Choroid plexus epithelial cell (primary cell): Measurements from ENCODE around the gene PMS2.
"Not testable (repeated sequence)": the region's sequence is repeated elsewhere in the genome, so short reads cannot be mapped to it uniquely, and the experiment has no call there.

Experiments
- DNase-seq: peaks from one replicate; pipeline ENCODE4 v3.0.0-alpha.2; 2010; ENCODE audit warnings: low read depth
- H3K4me3 ChIP-seq: 2 replicates; pipeline ENCODE4 v1.5.1; 2011; ENCODE audit warnings: low read depth, mild to moderate bottlenecking, control low read depth, low read length, moderate library complexity
- TF ChIP-seq, protein P1 (sequence below): conservative IDR thresholded peaks from 2 replicates; pipeline ENCODE4 v1.5.1; 2011; ENCODE audit warnings: low read depth, mild to moderate bottlenecking, control low read depth, inconsistent platforms, low read length, moderate library complexity

The PMS2 gene

GRCh38 chr7:6012355-6013104, 3.7 kb upstream of the PMS2 start:
- no peak overlapping the region for H3K4me3 ChIP-seq
- TF ChIP-seq, protein P1, sequence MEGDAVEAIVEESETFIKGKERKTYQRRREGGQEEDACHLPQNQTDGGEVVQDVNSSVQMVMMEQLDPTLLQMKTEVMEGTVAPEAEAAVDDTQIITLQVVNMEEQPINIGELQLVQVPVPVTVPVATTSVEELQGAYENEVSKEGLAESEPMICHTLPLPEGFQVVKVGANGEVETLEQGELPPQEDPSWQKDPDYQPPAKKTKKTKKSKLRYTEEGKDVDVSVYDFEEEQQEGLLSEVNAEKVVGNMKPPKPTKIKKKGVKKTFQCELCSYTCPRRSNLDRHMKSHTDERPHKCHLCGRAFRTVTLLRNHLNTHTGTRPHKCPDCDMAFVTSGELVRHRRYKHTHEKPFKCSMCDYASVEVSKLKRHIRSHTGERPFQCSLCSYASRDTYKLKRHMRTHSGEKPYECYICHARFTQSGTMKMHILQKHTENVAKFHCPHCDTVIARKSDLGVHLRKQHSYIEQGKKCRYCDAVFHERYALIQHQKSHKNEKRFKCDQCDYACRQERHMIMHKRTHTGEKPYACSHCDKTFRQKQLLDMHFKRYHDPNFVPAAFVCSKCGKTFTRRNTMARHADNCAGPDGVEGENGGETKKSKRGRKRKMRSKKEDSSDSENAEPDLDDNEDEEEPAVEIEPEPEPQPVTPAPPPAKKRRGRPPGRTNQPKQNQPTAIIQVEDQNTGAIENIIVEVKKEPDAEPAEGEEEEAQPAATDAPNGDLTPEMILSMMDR = no peak
- DNase-seq = peak; percentile 37

DNA sequence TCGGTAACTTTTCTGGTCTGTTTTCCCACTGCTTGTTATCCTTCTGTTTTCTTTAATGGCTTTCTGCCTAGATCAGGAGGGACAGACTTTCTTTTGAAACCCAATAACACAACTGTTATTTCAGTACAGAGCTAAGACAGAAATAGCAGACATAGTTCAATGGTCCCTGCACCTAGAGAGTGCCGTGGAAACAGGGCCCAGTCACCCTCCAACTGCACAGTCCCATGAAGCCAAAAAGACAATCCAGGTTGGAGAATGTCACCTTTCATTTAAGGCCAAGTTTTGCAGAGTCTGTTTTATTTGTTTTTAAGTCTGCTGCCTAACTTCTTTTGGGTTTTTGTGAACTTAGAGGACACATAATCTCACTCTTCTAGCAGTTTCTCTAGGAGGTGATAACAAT, 2.7 kb upstream of the PMS2 start:
- TF ChIP-seq, protein P1 = no peak
- no peak overlapping the region for H3K4me3 ChIP-seq
- no peak for DNase-seq

DNA sequence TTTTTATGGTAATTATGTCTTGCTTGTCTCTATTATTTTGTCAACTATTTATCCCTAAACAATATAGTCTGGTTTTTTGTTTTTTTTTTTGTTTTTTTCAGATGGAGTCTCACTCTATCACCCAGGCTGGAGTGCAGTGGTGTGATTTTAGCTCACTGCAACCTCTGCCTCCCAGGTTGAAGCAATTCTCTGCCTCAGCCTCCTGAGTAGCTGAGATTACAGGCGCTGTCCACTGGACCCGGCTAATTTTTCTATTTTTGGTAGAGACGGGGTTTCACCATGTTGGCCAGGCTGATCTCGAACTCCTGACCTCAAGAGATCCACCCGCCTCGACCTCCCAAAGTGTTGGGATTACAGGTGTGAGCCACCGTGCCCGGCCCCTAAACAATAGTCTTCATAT, 1.5 kb upstream of the PMS2 start:
- DNase-seq, H3K4me3 ChIP-seq: not testable (repeated sequence)

DNA sequence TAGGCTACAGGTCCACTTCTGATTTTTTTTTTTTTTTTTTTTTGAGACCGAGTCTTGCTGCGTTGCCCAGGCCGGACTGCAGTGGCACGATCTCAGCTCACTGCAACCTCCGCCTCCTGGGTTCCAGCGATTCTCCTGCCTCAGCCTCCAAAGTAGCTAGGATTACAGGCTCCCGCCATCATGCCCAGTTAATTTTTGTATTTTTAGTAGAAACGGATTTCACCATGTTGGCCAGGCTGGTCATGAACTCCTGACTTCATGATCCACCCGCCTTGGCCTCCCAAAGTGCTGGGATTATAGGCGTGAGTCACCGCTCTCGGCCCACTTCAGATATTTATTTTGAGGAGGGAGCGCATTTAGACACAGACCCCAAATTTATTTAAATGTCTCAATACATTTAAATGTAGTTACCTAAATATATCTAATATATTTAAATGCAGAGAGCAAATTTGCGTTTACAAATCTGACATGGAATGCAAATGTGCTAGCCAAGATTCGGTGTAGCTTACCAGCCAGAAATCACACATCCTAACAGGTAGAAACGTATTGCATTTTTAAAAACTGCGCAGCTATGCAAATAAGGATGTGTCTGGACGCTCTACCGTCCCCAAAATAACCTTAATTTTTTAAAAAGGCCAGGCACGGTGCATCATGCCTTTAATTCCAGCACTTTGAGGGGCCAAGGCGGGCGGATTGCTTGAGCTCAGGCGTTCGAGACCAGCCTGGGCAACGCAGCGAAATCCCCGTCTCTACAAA, 836 bp downstream of the PMS2 start:
- not testable (repeated sequence) for DNase-seq
- H3K4me3 ChIP-seq = peak overlapping the region; percentile 91

GRCh38 chr7:6007386-6007785, 1.5 kb downstream of the PMS2 start:
- H3K4me3 ChIP-seq = no peak overlapping the region
- no peak for DNase-seq
- TF ChIP-seq, protein P1 = no peak

- peak; percentile 86 for DNase-seq
- H3K4me3 ChIP-seq = no peak overlapping the region
- TF ChIP-seq, protein P1 = peak; percentile 78
Measured at GRCh38 chr7:5997210-5997808, 11.5 kb downstream of the PMS2 start.

DNA sequence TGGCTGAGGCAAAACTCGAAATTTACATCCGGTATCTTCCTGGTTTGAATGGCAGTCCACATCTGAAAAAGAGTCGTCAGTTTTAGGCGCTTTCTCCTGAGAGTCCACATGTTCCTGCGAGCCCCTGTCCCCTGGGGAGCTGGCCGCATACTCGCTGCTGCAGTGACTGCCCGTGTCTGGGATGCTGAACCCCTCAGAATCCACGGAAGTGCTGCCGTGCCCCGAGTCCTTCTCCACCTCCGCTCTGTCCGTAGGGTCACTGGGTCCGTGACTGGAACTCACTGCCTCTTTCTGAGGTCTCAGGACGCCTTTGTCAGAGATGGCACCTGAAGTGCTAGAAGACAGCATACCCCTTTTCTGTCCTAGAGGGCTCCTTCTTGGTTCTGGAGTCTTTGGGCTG, 21.8 kb downstream of the PMS2 start:
- not testable (repeated sequence) for H3K4me3 ChIP-seq, DNase-seq

DNA sequence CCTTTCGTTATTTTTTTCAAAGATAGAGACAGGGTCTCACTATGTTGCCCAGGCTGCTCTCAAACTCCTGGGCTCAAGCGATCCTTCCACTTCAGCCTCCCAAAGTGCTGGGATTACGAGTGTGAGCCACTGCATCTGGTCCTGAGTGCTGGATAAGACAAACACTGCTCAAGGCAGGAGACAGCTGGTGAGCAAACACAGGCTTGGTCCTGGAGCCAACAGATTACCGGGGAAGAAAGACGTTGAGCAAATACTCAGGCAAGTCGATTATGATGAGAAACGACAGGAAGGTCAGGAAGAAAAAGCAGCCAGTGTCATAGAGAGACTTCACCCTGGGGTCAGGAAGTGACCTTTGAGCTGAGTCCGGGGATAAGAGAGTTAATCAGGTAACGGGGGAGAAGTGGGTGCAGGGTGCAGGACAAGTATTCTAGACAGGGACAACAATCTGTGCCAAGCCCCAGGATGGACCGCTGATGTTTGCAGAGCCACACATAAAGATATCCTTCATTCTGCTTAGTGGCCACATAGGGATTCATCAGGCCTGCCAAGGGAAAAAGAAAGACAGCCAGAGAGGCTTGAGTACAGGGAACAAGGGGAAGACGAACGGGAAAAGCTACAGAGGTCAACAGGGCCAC, 29.1 kb downstream of the PMS2 start:
- H3K4me3 ChIP-seq, DNase-seq: not testable (repeated sequence)

DNA sequence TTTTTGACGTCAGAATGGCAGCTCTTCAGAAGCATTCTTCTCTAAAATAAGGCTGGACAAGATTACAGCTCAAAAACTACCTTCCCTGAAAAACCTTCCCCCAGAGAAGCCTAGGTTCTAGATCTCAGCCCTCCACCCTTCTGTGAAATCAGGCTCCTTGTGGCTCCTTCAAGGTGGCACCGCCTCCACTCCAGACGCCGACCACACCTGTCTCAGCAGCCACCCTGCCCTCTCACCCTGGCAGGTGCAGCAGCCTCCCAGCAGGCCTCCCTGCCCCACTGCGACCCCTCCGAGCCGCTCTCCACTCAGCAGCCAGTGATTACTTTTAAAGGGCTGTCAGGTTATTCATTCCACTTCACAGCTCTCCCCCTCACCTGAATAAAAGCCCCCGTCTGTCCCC, 35.3 kb downstream of the PMS2 start:
- DNase-seq, H3K4me3 ChIP-seq: not testable (repeated sequence)

DNA sequence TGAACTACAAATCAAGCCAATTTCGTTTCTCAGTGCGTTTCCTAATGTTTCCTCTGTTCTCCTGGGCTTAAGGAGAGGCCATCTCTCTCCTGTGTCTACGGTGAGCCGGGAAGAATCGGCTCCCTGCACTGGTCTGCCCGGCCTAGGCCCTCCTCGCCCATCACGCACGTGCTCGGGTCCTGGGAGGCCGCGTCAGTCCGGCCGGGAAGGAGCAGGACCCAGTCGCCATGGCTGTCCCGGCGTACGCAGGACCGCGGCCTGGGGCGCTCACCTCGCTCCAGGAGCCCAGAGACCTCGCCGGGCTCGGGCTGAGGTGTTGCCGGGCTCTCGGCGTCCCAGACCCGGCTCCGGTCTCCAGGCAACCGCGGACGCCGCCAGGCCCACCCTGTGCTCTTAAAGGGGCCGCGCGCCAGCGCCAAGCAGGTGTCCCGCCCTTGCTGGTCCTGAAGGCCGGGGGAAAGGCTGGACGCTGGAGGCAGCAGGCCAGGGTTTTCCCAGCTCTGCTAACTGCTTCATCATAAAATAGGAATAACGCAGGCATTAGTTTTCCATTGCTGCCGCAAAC, 38.4 kb downstream of the PMS2 start, which contains the start of gene RSPH10B:
RSPH10B (minus strand) TSS at position 343 of the 565 bp plus-strand sequence. CDS start 3,573 bp downstream, outside the sequence.
- not testable (repeated sequence) for DNase-seq, H3K4me3 ChIP-seq

- not testable (repeated sequence) for DNase-seq, H3K4me3 ChIP-seq
Measured at GRCh38 chr7:5963810-5964209, 45.0 kb downstream of the PMS2 start.

GRCh38 chr7:5963205-5963604, 45.6 kb downstream of the PMS2 start:
- DNase-seq, H3K4me3 ChIP-seq: not testable (repeated sequence)

DNA sequence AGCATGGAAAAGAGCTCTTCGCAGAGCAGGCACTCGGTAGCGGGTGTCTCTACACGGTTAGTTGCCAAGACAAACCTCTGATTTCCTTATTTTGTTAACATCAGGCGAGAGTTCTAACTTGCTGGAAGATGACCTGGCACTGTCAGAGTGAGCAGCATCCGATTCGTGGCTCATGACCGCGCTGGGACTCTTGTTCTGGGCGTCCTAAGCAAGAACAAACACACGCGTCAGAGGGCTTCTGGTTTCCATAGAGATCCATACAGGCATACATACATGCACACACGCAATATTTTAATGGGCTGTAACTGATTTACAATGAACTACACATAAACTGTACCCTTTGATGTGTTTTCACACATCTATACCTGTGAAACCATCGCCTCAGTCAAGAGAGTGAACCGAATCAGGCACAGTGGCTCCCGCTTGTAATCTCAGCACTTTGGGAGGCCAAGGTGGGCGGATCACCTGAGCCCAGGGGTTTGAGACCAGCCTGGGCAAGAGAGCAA, 73.9 kb downstream of the PMS2 start:
- not testable (repeated sequence) for DNase-seq, H3K4me3 ChIP-seq
